H1 (cell line): Measurements from ENCODE around the gene ATP2B1. TPM values are rescaled to one million over a fixed set of nuclear protein-coding genes. Genes with fewer than 3 reads are reported as not detected.

Source experiments
- CTCF ChIA-PET: fragments of 300-600 bp; sonication (Branson Sonifier 250); formaldehyde crosslinking; loops from one replicate; lab custom pipeline; 2021; ENCODE audit not compliant: partially characterized antibody; lab: Charles Lee
- POLR2A ChIA-PET: fragments of 300-600 bp; sonication (Branson Sonifier 250); formaldehyde crosslinking; loops from one replicate; lab custom pipeline; 2021; ENCODE audit warnings: inconsistent platforms; ENCODE audit not compliant: partially characterized antibody; lab: Charles Lee
- DNase-seq, 2 experiments: peaks; one replicate each; pipeline versions ENCODE4 v3.0.0 to v3.0.0-alpha.2; 2010 to 2022; ENCODE audit warnings: low spot score in 2 of 2, low read depth in 1 of 2, mixed read lengths in 1 of 2
- FAIRE-seq: peaks from 2 replicates; lab custom pipeline; 2011; peaks lifted over from hg19 to GRCh38; lab: Jason Lieb, UNC
- H2AFZ ChIP-seq: 2 replicates; pipeline ENCODE4 v1.8.1; 2012; ENCODE audit warnings: low read length, inconsistent platforms
- H2AK5ac ChIP-seq: 2 replicates; pipeline ENCODE4 v1.6.1; 2013; ENCODE audit warnings: low read depth, low read length
- H2BK120ac ChIP-seq: replicated peaks from 2 replicates; pipeline ENCODE3; 2013; ENCODE audit warnings: low read depth, low read length, inconsistent platforms
- H2BK12ac ChIP-seq: 2 replicates; pipeline ENCODE4 v1.6.1; 2013; ENCODE audit warnings: low read depth, low read length
- H2BK15ac ChIP-seq: 2 replicates; pipeline ENCODE4 v1.6.1; 2013; ENCODE audit warnings: low read length
- H2BK20ac ChIP-seq: 2 replicates; pipeline ENCODE4 v1.6.1; 2013; ENCODE audit warnings: low read length
- H2BK5ac ChIP-seq: 2 replicates; pipeline ENCODE4 v1.6.1; 2013; ENCODE audit warnings: low read depth, low read length
- H3K14ac ChIP-seq: 2 replicates; pipeline ENCODE4 v1.6.1; 2013; ENCODE audit warnings: inconsistent platforms; ENCODE audit not compliant: insufficient read length
- H3K18ac ChIP-seq: 2 replicates; pipeline ENCODE4 v1.6.1; 2013; ENCODE audit warnings: low read length; ENCODE audit errors: extremely low read depth
- H3K23ac ChIP-seq: 2 replicates; pipeline ENCODE4 v1.6.1; 2013; ENCODE audit warnings: inconsistent platforms; ENCODE audit not compliant: insufficient read length
- H3K23me2 ChIP-seq: 2 replicates; pipeline ENCODE4 v1.6.1; 2013; ENCODE audit warnings: low read depth, low read length
- H3K27ac ChIP-seq: 2 replicates; pipeline ENCODE4 v1.6.1; 2011; ENCODE audit warnings: low read depth, low read length, inconsistent platforms
- H3K27me3 ChIP-seq, 4 experiments: replicated peaks in 1 of 4; 1 replicate in 1 of 4; 2 replicates in 3 of 4; pipeline versions ENCODE4 v1.6.1 to v1.8.1; 2011 to 2013; ENCODE audit warnings: low read length in 3 of 4, mild to moderate bottlenecking in 3 of 4, inconsistent platforms in 2 of 4, mixed read lengths in 2 of 4, moderate library complexity in 1 of 4; ENCODE audit not compliant: control insufficient read depth in 3 of 4, insufficient read depth in 3 of 4; ENCODE audit errors: extremely low read depth in 1 of 4
- H3K36me3 ChIP-seq, 4 experiments: 2 replicates each; pipeline versions ENCODE4 v1.6.1 to v1.8.1; 2011 to 2013; ENCODE audit warnings: mild to moderate bottlenecking in 4 of 4, low read length in 3 of 4, moderate library complexity in 2 of 4, control low read depth in 1 of 4, inconsistent platforms in 1 of 4; ENCODE audit not compliant: insufficient read depth in 4 of 4, control insufficient read depth in 2 of 4
- H3K4ac ChIP-seq: replicated peaks from 2 replicates; pipeline ENCODE3; 2013; ENCODE audit warnings: low read length, low read depth, mixed read lengths, inconsistent platforms; ENCODE audit not compliant: insufficient read length
- H3K4me1 ChIP-seq, 4 experiments: replicated peaks in 1 of 4; 1 replicate in 1 of 4; 2 replicates in 3 of 4; pipeline versions ENCODE4 v1.6.1 to v1.8.1; 2011 to 2013; ENCODE audit warnings: low read length in 3 of 4, inconsistent platforms in 2 of 4, mixed read lengths in 1 of 4; ENCODE audit not compliant: insufficient read depth in 4 of 4, control insufficient read depth in 3 of 4
- H3K4me2 ChIP-seq, 2 experiments: 2 replicates each; pipeline versions ENCODE4 v1.6.1 to v1.8.1; 2011 to 2013; ENCODE audit warnings: low read depth in 2 of 2, low read length in 2 of 2, control low read depth in 1 of 2, inconsistent platforms in 1 of 2, mild to moderate bottlenecking in 1 of 2; ENCODE audit not compliant: insufficient read depth in 1 of 2
- H3K4me3 ChIP-seq, 4 experiments: fragments of 200-600, 300-600 bp in 1 of 4; sonication (generic), shearing (Covaris generic), sonication (Bioruptor Twin) in 1 of 4; 2 replicates each; pipeline versions ENCODE4 v1.5.1 to v1.8.1; 2011 to 2016; ENCODE audit warnings: low read length in 4 of 4, low read depth in 3 of 4, control low read depth in 2 of 4, inconsistent platforms in 2 of 4, mild to moderate bottlenecking in 2 of 4, mixed read lengths in 1 of 4, moderate library complexity in 1 of 4; ENCODE audit not compliant: insufficient read depth in 2 of 4; ENCODE audit errors: extremely low read depth in 1 of 4
- H3K56ac ChIP-seq: replicated peaks from 2 replicates; pipeline ENCODE3; 2013; ENCODE audit warnings: low read depth, mild to moderate bottlenecking, mixed read lengths, low read length, inconsistent platforms; ENCODE audit not compliant: insufficient read length
- H3K79me1 ChIP-seq: 2 replicates; pipeline ENCODE4 v1.6.1; 2013; ENCODE audit warnings: low read depth, low read length, control low read depth
- H3K79me2 ChIP-seq, 2 experiments: 2 replicates each; pipeline versions ENCODE4 v1.6.1 to v1.8.1; 2012 to 2013; ENCODE audit warnings: low read length in 2 of 2, mild to moderate bottlenecking in 2 of 2, inconsistent platforms in 1 of 2; ENCODE audit not compliant: insufficient read depth in 2 of 2, control insufficient read depth in 1 of 2
- H3K9ac ChIP-seq, 4 experiments: replicated peaks in 1 of 4; 1 replicate in 1 of 4; 2 replicates in 3 of 4; pipeline versions ENCODE4 v1.6.1 to v1.8.1; 2011 to 2013; ENCODE audit warnings: low read depth in 3 of 4, low read length in 3 of 4, control low read depth in 2 of 4, mild to moderate bottlenecking in 2 of 4, moderate library complexity in 2 of 4, inconsistent platforms in 1 of 4; ENCODE audit errors: extremely low read depth in 1 of 4
- H3K9me3 ChIP-seq, 2 experiments: 2 replicates each; pipeline versions ENCODE4 v1.6.1 to v1.8.1; 2012 to 2013; ENCODE audit warnings: mild to moderate bottlenecking in 2 of 2, moderate library complexity in 2 of 2, control low read depth in 1 of 2, inconsistent platforms in 1 of 2, low read depth in 1 of 2, low read length in 1 of 2, mixed read lengths in 1 of 2; ENCODE audit not compliant: insufficient read depth in 2 of 2
- H4K20me1 ChIP-seq, 2 experiments: replicated peaks in 1 of 2; 2 replicates each; pipeline versions ENCODE3 to v1.8.1; 2011 to 2013; ENCODE audit warnings: inconsistent platforms in 2 of 2, low read length in 2 of 2, mild to moderate bottlenecking in 1 of 2; ENCODE audit not compliant: insufficient read depth in 2 of 2, control insufficient read depth in 1 of 2
- H4K5ac ChIP-seq: 2 replicates; pipeline ENCODE4 v1.6.1; 2013; ENCODE audit warnings: low read length, low read depth, mixed read lengths, inconsistent platforms; ENCODE audit not compliant: insufficient read length
- H4K8ac ChIP-seq: 2 replicates; pipeline ENCODE4 v1.8.0; 2013; ENCODE audit warnings: mild to moderate bottlenecking, moderate library complexity, low read length, inconsistent platforms; ENCODE audit not compliant: insufficient read depth; ENCODE audit errors: extremely low read depth
- H4K91ac ChIP-seq: replicated peaks from 2 replicates; pipeline ENCODE3; 2013; ENCODE audit warnings: low read length, mixed read lengths, inconsistent platforms; ENCODE audit not compliant: insufficient read length
- ASH2L ChIP-seq: fragments of 200-600, 300-600 bp; sonication (generic); IDR thresholded peaks from one replicate; pipeline ENCODE4 v1.7.1; 2017; ENCODE audit warnings: low read length
- BRCA1 ChIP-seq: IDR thresholded peaks from 2 replicates; pipeline ENCODE4 v1.6.1; 2012; ENCODE audit warnings: low read depth, low read length, improper control_type of control experiment
- CBX8 ChIP-seq: fragments of 300-800, 300-1000 bp; sonication (generic); IDR thresholded peaks from 2 replicates; pipeline ENCODE4 v1.7.1; 2016; ENCODE audit warnings: low read depth, low read length, borderline replicate concordance
- CEBPB ChIP-seq: IDR thresholded peaks from 2 replicates; pipeline ENCODE4 v1.6.1; 2012; ENCODE audit warnings: low read depth, low read length
- HDAC6 ChIP-seq: IDR thresholded peaks from one replicate; pipeline ENCODE4 v1.7.1; 2012; ENCODE audit warnings: low read depth, mild to moderate bottlenecking, inconsistent platforms, low read length, moderate library complexity
- JUND ChIP-seq: IDR thresholded peaks from 2 replicates; pipeline ENCODE4 v1.6.1; 2011; ENCODE audit warnings: mild to moderate bottlenecking, improper control_type of control experiment, low read length
- POLR2AphosphoS5 ChIP-seq: IDR thresholded peaks from 2 replicates; pipeline ENCODE4 v1.6.1; 2011; ENCODE audit warnings: low read depth, low read length
- POU5F1 ChIP-seq: IDR thresholded peaks from 2 replicates; pipeline ENCODE4 v1.6.1; 2011; ENCODE audit warnings: low read depth, mild to moderate bottlenecking, low read length, moderate library complexity
- RXRA ChIP-seq: IDR thresholded peaks from 2 replicates; pipeline ENCODE4 v1.6.1; 2011; ENCODE audit warnings: low read depth, mild to moderate bottlenecking, low read length, moderate library complexity; ENCODE audit not compliant: insufficient read depth
- SP1 ChIP-seq: IDR thresholded peaks from 2 replicates; pipeline ENCODE4 v1.6.1; 2011; ENCODE audit warnings: low read depth, low read length
- WGBS, 2 experiments: shearing (Covaris generic) in 1 of 2; methylation state at CpG; one replicate each; pipeline versions ENCODE4 v1.1.6 to v1.1.7; 2013 to 2015; ENCODE audit warnings: low lambda C conversion rate in 2 of 2, mixed read lengths in 2 of 2, inconsistent platforms in 1 of 2, low coverage in 1 of 2, missing lambda C conversion rate in 1 of 2; ENCODE audit not compliant: insufficient replicate concordance in 2 of 2, insufficient coverage in 1 of 2, insufficient read length in 1 of 2; ENCODE audit errors: extremely low coverage in 1 of 2, missing lambda C conversion rate in 1 of 2; 5-methylcytosine and 5-hydroxymethylcytosine counted together
- polyA plus RNA-seq, 7 experiments: library from polyadenylated mRNA; depleted of rRNA in 3 of 7; stranded (reverse) in 5 of 7; unstranded in 2 of 7; fragments of >200 nt in 5 of 7; fragments of 200-250 nt in 2 of 7; gene quantifications; 1 replicate in 5 of 7; 2 replicates in 1 of 7; 4 replicates in 1 of 7; pipeline versions ENCODE4 v1.2.1 to v1.2.3, GENCODE V29; 2011 to 2013; ENCODE audit warnings: missing spikeins in 2 of 7, mixed read lengths in 2 of 7
- total RNA-seq: library from RNA; stranded (reverse); fragmentation: NEBNext Ultra II Directional; extraction: Animal tissue kit (Norgen Biotek cat#: 25700); gene quantifications from 2 replicates; pipeline ENCODE4 v1.2.1, GENCODE V29; 2021
- TF ChIP-seq, protein P1 (sequence below): IDR thresholded peaks from 2 replicates; pipeline ENCODE4 v1.6.1; 2012; ENCODE audit warnings: inconsistent platforms
- TF ChIP-seq, protein P2 (sequence below): IDR thresholded peaks from 2 replicates; pipeline ENCODE4 v1.6.1; 2011; ENCODE audit warnings: low read length, improper control_type of control experiment

Gene ATP2B1
- total and polyA plus RNA-seq, 2 of the 8 experiments (the other 6 are each of a cell fraction or from before 2014, with no cell fraction given), result 4.3 to 32.0 TPM

DNA sequence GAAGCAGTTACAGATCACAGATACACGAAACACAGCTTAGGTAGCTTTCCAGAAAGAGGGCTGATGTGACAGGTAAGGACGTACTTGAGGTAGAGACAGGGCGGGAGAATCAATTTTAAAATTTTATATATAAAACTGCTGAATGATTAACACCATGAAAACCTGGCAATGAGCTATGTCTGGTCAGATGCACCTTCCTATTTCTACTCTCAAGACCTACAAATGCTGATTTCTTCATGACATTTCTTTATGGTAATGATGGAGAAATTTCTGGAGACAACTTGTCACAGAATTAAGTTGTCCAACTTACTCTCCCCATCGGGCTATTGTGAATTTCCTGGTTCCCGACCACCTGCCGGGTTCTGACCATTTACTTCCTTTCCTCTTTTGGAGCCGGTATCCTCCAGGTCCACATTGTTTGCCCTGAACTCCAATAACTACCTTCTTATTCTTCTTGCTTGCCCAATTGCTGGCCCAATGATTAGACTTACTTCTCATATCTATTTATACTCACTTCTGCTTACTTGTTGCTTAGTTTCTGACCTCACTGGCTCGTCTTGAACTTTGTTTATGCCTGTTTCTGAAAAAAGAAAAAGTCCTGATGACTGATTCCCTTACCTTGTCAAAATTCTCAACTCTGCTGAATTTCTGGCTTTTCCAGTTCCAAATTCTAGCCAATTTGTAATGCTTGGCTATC, 12.8 kb upstream of the ATP2B1 start:
- CTCF ChIA-PET, result interaction anchor here (0.6 to 1.2 kb wide), 2 partner anchors 11 to 25 kb away, joined by 3 read pairs; no protein-coding TSS in a partner anchor
- H4K8ac ChIP-seq, result no peak overlapping the region
- no peak overlapping the region for H2BK15ac ChIP-seq
- DNase-seq (no peak), FAIRE-seq (no peak)
- H4K20me1 ChIP-seq, result no peaks in the 10 kb centered on the region
- no peak overlapping the region for H3K9ac ChIP-seq
- H3K4me1 ChIP-seq, result no peaks in the 10 kb centered on the region
- H3K36me3 ChIP-seq, result no peaks in the 10 kb centered on the region
- no peak overlapping the region for H3K14ac ChIP-seq
- H2AK5ac ChIP-seq, result no peak overlapping the region
- H2BK20ac ChIP-seq, result no peak overlapping the region
- no peaks in the 10 kb centered on the region for H3K9me3 ChIP-seq
- no peak overlapping the region for H3K56ac ChIP-seq
- H3K27ac ChIP-seq, result no peak overlapping the region
- H3K4me3 ChIP-seq, result no peak overlapping the region
- H3K23ac ChIP-seq, result no peak overlapping the region
- no peaks in the 10 kb centered on the region for H3K79me2 ChIP-seq
- H2BK5ac ChIP-seq, result no peak overlapping the region
- no peaks in the 10 kb centered on the region for H3K79me1 ChIP-seq
- H2BK12ac ChIP-seq, result no peak overlapping the region
- H4K5ac ChIP-seq, result no peak overlapping the region
- H2AFZ ChIP-seq, result no peak overlapping the region
- H3K18ac ChIP-seq, result no peak overlapping the region
- H3K4me2 ChIP-seq, result no peak overlapping the region
- H3K23me2 ChIP-seq, result no peaks in the 10 kb centered on the region
- POLR2A ChIA-PET, result interaction anchor here (2.2 kb wide), 1 partner anchor 12 kb away, joined by 7 read pairs; no protein-coding TSS in a partner anchor
- WGBS, 2 experiments, result 82% methylated on average over 8 of the region's 8 CpGs; no CpG with 5 or more reads in 1 of the 2 experiments
- no peak overlapping the region for H3K4ac ChIP-seq
- H2BK120ac ChIP-seq, result no peak overlapping the region
- H4K91ac ChIP-seq, result no peak overlapping the region
- H3K27me3 ChIP-seq, result no peaks in the 10 kb centered on the region
- TF ChIP-seq POLR2AphosphoS5 (no peak), SP1 (no peak), BRCA1 (no peak), POU5F1 (no peak), ASH2L (no peak), RXRA (no peak), JUND (no peak), CEBPB (no peak), HDAC6 (no peak), CBX8 (no peak)
- TF ChIP-seq, protein P1, sequence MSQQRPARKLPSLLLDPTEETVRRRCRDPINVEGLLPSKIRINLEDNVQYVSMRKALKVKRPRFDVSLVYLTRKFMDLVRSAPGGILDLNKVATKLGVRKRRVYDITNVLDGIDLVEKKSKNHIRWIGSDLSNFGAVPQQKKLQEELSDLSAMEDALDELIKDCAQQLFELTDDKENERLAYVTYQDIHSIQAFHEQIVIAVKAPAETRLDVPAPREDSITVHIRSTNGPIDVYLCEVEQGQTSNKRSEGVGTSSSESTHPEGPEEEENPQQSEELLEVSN, result no peak
- TF ChIP-seq, protein P2, sequence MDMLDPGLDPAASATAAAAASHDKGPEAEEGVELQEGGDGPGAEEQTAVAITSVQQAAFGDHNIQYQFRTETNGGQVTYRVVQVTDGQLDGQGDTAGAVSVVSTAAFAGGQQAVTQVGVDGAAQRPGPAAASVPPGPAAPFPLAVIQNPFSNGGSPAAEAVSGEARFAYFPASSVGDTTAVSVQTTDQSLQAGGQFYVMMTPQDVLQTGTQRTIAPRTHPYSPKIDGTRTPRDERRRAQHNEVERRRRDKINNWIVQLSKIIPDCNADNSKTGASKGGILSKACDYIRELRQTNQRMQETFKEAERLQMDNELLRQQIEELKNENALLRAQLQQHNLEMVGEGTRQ, result no peak
